ENCODE measurements around the gene UBN1.
"Not testable (repeated sequence)": the region's sequence is repeated elsewhere in the genome, so short reads cannot be mapped to it uniquely, and the experiment has no call there.

Gene UBN1

DNA sequence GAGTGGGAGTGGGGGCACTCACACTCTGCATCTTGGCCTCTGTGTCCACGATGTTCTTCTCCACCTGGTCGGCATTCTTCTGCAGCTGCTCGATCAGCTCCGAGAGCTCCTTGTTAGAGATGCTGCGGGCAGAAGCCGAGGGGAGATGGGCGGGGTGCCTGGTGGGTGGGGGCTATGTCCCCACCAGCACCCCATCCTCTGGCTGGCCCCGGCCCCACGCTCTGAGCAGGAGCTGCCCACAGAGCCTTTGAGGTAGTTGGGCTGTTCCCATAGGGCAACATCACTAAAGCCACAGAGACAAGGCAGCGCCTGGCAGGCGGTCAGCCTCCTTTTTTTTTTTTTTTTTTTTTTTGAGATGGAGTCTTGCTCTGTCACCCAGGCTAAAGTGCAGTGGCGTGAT, 63.5 kb downstream of the UBN1 start:
- no peak for DNase-seq

DNA sequence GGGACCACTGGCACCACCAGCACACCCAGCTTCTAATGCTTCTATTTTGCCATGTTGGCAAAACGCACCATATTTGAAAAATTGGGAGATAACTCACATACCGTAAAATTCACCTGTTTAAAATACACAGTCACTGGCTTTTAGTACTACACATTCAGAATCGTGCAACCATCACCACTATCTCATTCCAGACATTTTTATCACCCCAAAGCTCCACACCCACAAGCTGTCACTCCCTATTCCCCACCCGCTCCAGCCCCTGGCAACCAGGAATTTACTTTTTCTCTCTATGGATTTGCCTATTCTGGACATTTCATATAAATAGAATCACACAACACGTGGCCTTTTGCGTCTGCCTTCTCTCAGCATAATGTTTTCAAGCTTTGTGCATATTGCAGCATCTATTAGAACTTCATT, 64.7 kb downstream of the UBN1 start:
- peak; percentile 42 for DNase-seq

DNA sequence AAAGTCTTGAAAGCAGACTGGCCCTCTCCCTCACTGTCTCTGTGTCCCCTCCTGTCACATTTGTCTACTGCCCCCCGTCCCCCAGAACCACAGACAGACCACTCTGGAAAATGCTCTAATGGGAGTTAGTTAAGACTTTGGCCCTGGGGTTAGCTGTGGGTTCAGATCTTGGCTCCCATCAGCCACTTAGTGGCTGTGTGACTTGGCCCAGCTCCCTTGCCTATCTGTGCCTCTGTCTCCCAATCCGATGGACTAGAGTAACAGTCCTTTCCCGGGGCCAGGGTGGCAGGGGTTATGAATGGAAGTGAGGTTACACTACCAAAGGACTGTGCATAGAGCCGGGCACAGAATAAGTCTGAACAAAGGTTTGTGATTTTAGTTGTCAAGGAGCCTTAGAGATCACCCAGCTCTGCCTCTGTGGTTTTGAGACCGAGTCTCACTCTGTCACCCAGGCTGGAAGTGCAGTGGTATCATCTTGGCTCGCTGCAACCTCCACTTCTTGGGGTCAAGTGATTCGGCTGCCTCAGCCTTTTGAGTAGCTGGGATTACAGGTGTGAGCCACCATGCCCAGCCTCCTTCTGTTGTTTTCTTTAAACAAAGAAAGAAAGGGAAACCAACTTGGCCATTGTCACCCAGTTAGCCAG, 66.0 kb downstream of the UBN1 start:
- no peak for DNase-seq

DNA sequence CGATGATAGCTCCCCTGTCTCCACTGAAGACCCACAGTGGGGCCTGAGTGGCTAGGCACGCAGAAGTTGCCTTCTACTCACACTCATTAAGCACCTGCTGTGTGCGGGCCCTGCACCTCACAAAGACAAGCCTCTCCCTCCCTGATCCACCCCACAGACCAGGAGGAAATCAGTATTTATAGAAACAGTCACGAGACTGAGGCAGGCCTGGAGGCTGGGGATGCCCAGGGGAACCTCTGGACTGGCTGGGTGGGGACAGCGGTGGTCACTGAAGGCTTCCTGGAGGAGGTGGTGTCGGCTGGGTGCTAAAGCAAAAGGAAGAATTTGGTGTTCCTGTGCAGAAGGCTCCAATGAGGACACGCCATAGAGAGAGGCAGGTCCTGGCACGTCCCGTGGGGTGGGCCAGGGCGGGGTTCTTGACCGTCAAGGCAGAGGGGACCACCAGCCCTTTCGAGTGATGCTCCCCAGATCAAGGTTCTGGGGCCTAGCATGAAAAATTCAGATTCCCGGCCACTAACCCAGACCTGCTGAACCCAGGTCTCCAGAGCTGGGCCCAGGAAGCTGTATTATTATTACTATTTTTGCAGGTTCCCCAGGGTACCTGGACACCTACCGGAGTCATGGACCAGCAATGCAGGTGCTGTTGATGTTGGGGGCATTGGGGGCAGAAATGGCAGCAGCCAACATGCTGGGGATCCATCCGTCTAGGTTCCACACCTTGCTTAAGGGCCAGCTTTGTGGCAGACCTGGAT, 66.7 kb downstream of the UBN1 start:
- no peak for DNase-seq

DNA sequence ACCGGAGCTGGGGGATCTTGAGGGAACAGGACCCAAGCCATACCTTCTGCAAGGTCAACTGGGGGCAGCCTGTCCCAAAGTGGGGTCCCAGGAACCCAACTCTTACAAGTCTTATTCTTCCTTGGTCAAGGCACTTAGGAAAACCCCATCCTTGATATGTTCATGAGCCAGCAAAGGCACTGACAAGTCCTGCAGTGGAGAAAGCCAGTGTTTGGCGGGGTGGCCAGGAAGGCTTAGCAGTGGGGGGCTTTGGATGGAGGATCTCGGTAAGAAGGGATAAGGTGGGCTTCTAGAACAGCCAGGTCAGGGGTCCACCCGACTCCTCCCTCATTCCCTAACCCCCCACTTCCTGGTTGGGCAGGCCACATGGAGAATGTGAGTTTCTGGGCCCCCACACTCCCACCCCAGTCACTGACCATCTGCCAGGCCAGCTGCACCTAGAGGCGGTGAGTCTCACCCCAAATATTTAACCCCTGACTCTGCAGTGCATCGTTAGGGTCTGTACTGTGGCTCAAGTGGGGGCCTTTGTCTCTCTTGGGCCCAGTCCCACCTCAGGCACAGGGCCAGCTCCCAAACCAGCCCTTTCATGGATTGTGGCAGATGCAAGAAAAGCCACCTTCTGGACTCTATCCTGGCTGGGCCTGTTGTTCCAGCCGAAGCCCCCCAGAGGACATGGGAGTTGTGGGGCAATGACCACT, 67.4 kb downstream of the UBN1 start:
- DNase-seq = no peak

DNA sequence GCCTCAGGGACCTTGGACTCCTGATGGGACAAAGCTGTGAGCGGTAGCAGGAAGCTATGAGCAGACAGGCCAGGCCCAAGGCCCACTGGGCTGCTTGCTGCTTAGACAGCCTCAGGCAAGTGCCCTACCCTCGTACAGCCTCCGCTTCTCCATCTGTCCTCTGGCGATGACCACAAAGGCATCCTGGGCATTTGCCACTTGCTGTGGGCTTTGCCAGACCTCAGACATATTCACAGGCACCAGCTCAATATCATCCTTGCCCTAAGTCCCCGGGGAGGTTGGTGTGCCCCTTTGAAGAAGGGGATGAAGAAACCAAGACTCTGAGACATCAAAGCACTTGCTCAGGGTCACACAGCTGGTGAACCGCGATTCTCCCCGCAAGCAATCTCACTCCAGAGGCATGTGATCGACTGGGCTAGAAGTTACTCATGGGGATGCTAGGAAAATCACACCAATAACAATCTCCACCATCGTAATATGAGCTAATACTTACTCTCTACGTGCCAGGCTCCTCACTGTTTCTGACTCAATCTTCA, 68.0 kb downstream of the UBN1 start:
- peak; percentile 97 for DNase-seq

DNA sequence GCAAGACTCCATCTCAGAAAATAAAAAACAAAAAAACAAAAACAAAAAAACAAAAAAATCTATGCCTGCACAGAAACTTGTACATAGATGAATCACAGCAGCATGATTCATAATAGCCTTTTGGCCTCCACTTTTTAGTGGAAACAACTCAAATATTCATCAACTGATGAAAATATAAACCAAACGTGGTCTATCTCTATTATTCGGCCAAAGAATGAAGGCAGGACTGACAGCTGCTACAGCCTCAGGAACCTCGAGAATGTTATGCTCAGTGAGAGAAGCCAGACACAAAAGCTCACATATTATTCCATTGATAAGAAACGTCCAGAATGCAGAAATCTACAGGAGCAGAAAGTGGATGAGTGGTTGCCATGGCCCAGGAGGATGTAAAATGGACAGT, 69.8 kb downstream of the UBN1 start:
- DNase-seq = peak; percentile 68

DNA sequence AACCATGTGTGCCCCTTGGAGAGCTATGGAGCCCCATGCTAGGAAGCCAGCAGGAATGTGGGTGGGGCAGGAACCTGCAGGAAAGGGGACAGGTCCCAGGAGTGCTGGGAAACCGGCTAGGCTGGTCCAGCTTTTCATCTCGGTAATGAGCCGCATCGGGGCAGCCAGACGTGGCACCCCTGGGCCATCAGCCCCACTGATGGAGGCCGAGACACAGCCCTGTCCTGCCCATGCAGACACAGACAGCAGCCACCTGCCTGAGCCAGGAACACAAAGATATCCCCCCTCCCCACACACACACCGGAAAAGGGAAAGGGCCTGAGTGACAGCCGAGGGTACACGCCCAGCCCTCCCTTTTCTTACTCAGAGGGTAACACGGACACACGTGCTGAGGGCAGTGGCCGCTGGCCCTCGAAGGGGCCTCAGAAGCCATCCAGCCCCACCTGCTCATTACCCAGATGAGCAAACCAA, 71.5 kb downstream of the UBN1 start:
- DNase-seq = no peak

DNA sequence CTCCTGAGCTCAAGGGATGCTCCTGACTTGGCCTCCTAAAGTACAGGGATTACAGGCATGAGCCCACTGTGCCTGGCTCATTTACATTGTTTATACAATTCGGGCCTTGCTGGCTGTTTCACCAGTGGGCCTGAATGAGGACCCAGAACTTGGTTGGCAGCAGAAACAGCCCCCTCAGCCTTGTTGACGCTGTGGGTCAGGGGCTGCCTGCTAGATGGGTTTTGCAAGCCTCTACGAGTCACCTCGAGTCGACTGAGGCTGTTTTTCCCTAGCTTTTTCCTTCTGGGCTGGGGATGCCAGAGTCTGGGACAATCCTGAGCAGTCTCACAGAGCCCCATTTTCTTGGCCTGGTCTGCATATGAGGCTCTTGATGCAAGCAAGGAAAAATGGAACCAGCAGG, 73.5 kb downstream of the UBN1 start:
- no peak for DNase-seq

DNA sequence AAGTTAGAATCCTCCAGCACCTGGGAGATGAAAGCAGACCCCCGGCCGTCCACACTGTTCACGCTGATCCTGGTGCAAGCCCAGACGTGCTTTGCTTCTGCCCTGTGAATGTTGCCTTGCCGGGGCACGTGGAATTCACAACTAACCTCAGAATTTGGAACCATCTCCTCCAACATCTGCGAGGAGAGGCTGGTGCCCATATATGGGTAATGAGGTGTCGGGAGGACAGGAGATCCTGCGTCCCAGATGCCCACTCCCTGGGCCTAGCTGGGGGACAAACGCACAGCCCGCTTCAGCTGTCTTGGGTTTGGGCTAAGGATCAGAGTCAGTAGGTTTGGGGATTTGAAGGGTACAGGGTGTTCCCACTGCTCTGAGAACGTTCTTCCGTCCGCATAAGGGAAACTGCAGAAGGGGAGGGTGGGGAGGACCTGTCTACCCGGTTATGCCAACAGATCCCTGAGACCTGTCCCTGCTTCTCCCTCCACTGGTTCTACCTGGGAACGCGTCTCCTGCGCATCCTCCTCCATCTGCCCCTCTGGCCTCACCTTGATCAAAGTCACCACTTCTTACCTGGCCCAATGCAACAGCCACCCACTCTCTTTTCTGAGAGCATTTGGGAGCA, 75.6 kb downstream of the UBN1 start:
- no peak for DNase-seq

DNA sequence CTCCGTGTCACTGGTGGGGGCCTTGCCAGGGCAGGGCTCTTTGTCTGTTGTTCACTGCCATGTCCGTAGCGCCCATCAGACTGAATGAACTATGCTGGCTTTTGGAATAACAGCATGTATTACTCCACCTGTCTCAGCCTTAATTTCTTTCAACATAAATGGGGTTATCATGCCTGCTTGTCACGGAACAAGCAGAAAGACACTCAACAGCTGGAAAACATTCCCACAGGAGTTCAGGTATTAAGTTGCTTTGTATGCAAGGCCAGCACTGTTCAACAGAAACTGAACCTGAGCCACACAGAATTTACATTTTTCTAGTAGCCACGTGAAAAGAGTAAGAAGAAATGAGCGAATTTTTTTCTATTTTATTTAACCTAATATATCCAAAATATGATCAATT, 76.6 kb downstream of the UBN1 start:
- no peak for DNase-seq

DNA sequence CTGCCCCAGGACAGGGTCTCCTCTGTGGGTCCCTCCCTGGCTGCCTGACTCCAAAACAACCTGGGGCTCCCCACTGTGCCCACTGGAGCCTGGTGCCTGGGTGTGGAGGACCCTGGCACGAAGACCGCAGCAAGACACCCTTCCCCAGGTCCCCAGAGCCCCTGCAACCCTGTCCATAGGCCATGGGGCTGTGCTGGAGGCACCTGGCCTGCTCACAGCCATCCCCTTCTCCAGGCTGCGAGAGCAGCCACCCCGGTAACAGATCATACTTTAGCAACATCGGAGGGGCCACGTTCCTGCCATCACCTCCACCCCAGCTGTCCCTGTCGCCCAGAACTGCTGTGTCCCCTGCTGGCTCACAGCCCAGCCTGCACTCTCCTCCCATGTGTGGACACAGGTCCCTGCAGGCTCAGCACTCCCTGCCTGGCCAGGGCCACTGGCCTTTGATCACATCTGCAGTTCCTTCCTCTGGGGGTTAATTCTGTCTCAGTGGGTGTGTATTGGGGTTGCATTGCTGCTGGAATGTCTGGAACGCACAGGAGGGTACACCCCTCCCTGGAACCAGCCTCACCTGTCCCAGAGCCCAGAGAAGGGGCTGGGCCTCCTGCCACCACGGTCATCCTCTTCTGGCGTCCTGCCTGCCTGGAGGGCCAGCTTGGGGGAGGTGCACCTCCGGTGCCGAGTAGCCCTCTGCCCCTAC, 77.5 kb downstream of the UBN1 start:
- DNase-seq = no peak

DNA sequence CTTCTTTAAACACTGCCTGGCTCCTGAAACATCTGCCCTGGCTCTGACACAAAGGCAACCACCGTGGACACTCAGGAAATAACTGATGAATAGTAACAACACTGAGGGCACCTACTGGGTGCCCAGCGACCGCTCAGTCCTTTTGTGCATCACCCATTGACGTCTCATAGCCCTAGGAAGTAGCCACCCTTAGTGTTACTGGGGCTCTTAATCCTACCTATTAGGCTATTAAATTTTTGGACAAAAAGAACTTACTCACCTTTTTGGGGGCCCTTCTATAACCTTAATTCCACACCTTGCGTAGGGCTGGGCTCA, 78.0 kb downstream of the UBN1 start:
- no peak for DNase-seq

DNA sequence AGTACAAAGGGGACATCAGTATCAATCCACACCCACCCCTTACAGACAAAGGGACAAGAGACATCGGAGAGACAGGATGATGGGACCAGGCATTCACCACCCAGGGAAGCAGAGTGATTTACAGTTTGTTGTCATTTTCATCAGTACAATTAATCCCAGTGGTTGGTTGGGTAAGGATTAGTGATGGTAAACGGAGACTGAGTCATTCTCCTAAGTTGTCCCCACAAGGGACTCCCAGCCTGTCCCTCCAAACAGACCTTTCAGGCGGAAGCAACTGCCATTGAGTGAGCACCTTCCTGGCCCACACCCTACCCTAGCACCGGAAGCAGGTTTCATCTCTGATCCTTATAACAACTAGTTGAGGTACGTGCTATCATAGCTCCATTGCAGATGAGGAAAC, 78.5 kb downstream of the UBN1 start:
- no peak for DNase-seq

DNA sequence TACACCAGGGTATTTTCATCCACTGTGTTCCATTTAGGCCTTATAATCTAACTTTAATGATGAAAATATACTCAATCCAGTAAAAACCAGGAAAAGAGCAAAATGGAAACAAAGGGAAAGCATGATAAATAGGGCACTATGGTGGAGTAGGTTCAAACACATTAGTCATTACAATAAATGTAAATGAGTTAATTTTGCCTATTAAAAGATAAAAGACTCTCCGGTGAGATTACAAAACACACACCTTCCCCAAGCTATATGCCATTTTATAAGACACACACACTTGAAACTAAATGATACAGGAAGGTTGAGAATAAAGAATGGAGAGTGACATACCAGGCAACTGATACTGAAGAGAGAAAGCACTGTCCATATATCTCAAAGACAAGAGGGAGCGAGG, 79.6 kb downstream of the UBN1 start:
- no peak for DNase-seq

DNA sequence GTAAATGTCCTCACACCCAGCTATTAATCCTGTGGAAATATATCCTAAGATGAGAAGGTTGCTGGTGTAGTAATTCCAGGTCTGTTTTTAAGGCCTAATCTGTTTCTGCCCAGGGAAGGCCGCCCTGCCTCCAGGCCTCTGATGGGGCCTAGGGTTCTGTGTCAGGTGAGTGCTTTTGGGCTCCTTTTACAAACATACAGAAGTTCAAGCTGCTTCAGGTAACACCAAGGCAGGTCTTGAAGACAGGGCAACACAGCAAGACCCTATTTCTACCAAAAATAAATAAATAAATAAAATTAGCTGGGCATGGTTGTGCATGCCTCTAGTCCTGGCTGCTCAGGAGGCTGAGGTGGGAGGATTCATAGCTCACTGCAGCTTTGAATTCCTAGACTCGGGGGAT, 80.4 kb downstream of the UBN1 start:
- no peak for DNase-seq

DNA sequence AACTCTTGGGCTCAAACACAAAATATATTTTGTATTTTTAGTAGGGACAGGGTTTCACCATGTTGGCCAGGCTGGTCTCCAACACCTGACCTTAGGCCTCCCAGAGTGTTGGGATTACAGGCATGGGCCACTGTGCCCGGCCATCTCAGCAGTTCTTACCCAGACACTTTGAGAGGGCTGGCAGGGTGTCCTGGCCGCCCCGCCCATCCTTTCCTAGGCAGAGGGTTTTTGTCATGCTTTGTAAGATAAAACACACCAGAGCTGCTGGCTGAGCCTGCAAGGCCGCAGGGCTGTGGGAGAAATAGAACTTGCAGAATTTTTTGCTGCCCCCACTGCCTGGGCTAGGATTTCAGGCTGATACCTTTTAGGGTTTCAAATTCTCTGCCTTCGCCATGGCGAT, 80.9 kb downstream of the UBN1 start:
- DNase-seq = no peak

DNA sequence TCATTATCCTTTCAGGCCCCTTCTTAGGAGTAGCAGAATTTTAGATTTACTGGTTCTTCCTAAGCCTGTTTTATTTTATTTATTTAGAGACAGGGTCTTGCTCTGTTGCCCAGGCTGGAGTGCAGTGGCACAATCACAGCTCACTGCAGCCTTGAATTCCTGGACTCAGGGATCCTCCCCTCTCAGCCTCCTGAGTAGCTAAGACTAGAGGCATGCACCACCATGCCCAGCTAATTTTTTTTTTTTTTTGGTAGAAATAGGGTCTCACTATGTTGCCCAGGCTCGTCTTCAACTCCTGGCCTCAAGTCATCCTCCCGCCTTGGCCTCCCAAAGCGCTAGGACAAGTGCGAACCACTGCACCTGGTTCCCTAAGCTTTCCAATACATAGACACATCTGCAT, 82.3 kb downstream of the UBN1 start:
- DNase-seq = not testable (repeated sequence)

DNA sequence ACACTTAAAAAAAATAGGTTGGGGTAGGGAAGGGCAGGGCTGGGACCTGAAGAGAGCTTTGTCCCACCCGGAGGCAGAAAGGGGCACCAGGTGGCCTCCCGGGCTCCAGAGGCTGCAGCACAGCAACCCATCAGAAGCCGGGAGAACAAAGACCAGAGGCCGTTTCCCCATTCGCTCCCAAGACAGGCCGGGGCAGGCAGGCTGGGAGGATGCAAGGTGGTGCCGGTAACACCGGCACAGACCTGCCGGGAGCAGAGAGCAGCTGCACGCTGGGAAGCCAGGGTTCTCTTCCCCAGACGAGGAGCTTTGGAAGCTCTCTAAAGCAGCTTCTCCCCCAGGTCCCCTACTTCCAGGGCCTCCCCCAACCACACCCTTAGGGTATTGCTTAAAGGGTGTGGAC, 84.1 kb downstream of the UBN1 start:
- DNase-seq = no peak

Data from HCEC 1CT (cell line).